DND-41 (cell line): ENCODE results near the gene PITPNC1.

Source experiments
- CTCF ChIP-seq: IDR thresholded peaks from 2 replicates; pipeline ENCODE4 v1.5.1; 2012; ENCODE audit warnings: borderline replicate concordance, low read length, moderate library complexity, mild to moderate bottlenecking; ENCODE audit not compliant: poor library complexity, severe bottlenecking; ENCODE audit errors: extremely low read depth
- EZH2 ChIP-seq: IDR thresholded peaks from 3 replicates; pipeline ENCODE4 v1.6.1; 2012; ENCODE audit warnings: borderline replicate concordance, low read depth, mild to moderate bottlenecking, moderate library complexity, low read length, inconsistent platforms; ENCODE audit not compliant: severe bottlenecking

GRCh38 chr17:67520916-67521774 lies 144.1 kb downstream of the PITPNC1 start:
- TF ChIP-seq CTCF (no peak), EZH2 (no peak)
